GM21390 (cell line): ENCODE data around the gene ENPP7.

Source experiments
- ATAC-seq: cut with Tn5 transposase; IDR thresholded peaks from one replicate; pipeline ENCODE4 v1.9.1; 2021; ENCODE audit not compliant: unreplicated experiment

Gene ENPP7

DNA sequence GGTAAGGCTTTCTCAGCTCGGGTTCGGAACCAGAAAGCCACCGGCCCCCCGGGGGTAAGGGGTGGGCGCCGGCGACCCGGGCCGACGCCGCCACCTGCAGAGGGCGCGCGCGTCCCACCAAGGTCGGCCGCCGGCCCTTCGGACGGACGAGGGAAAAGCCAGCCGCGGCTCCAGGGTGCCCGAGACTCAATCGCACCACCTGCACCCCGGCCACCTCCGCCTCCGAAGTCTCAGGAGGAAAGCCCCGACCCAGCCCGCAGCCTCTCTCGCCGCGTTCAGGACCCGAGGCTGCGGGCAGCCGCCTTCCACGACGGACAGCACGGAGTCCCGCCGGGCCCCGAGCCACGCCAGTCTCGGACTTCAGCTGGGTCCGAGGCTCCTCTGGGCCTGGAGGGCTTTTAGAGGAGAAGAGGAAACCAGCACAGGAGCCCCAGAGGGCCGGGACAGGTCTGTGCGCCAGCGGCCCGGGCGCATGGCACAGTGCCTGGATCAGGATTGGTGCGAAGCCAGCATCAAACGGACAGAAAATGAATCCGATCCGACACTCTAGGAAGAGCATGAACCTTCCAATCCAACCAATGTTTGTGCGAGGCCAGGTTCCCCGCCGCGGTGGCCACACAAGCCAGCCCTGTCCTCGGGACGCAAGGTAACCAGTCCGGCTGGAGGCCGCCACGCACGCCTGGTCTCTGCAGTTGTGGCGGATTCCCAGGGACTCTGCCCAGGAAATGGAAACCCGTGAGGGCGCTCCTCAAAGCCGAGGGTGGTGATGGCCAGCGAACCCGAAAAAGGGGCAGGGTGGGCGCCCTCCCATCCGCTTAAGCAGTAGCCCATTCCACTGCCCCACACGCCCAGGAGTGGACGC lies 59.4 kb downstream of the ENPP7 start:
- ATAC-seq = no peak

GRCh38 chr17:79790805-79791734 lies 60.3 kb downstream of the ENPP7 start:
- no peak for ATAC-seq

DNA sequence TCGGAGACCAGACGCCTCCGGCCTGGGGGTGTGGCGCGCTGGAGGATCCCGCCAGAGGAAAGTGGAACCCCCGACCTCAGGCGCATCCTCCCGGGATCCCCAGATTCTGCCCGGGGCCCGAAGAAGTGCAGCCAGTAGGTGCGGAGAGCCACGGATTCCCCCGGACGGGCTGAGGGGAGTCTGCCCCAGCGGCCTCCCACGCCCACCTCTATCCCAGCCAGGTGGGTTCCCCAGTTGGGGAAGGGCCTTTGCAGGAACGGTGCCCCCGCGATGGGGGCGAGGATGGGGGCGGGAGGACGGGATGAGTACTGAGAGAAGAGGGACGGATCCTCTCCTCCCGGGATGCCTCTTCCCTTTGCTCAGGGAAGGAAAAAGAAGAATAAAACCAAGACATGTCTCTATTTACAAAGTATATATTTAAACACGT lies 61.0 kb downstream of the ENPP7 start:
- ATAC-seq = no peak
